A673 (cell line): ENCODE data around the gene GPC6. TPM values are rescaled to one million over a fixed set of nuclear protein-coding genes. Genes with fewer than 3 reads are reported as not detected.

Experiments used
- BruUV-seq: library from RNA; stranded (reverse); fragments of 400-500 nt; replicated peaks from 2 replicates; lab custom pipeline; 2021; lab: Mats Ljungman, UMichigan
- CTCF ChIA-PET: fragments of 300-600 bp; sonication (Branson Sonifier 250); formaldehyde crosslinking; loops from one replicate; lab custom pipeline; 2022; ENCODE audit warnings: antibody characterized with exemption; lab: Charles Lee
- POLR2A ChIA-PET: fragments of 300-600 bp; sonication (Branson Sonifier 250); formaldehyde crosslinking; loops from one replicate; lab custom pipeline; 2022; ENCODE audit warnings: antibody characterized with exemption; ENCODE audit not compliant: low non-redundant PET; lab: Charles Lee
- DNase-seq: peaks from one replicate; pipeline ENCODE4 v3.0.0-alpha.2; 2015; ENCODE audit warnings: low spot score
- H3K27ac ChIP-seq: fragments of 200-600 bp; sonication (generic); 2 replicates; pipeline ENCODE4 v1.5.1; 2016; ENCODE audit warnings: mixed run types, low read depth, mild to moderate bottlenecking, mixed read lengths, antibody characterized with exemption, low read length; ENCODE audit not compliant: poor library complexity, severe bottlenecking
- H3K27me3 ChIP-seq: fragments of 200-600 bp; sonication (generic); replicated peaks from 2 replicates; pipeline ENCODE4 v1.6.1; 2017; ENCODE audit warnings: mixed run types, low read depth, mild to moderate bottlenecking, mixed read lengths, antibody characterized with exemption, low read length; ENCODE audit not compliant: insufficient read depth, poor library complexity
- H3K36me3 ChIP-seq: fragments of 200-600 bp; sonication (generic); 2 replicates; pipeline ENCODE4 v1.6.1; 2016; ENCODE audit warnings: mixed run types, mild to moderate bottlenecking, mixed read lengths, antibody characterized with exemption, low read length; ENCODE audit not compliant: insufficient read depth, poor library complexity, severe bottlenecking
- H3K4me1 ChIP-seq: fragments of 200-600 bp; sonication (generic); 2 replicates; pipeline ENCODE4 v1.6.1; 2017; ENCODE audit warnings: mixed run types, mild to moderate bottlenecking, mixed read lengths, antibody characterized with exemption, low read length; ENCODE audit not compliant: insufficient read depth, poor library complexity, severe bottlenecking
- H3K4me3 ChIP-seq: fragments of 200-600 bp; sonication (generic); 2 replicates; pipeline ENCODE4 v1.5.1; 2016; ENCODE audit warnings: low read depth, mixed run types, mild to moderate bottlenecking, mixed read lengths, low read length; ENCODE audit not compliant: poor library complexity, severe bottlenecking
- H3K9me3 ChIP-seq: fragments of 200-600 bp; sonication (generic); 2 replicates; pipeline ENCODE4 v1.6.1; 2016; ENCODE audit warnings: mixed run types, low read depth, mild to moderate bottlenecking, mixed read lengths, antibody characterized with exemption, low read length; ENCODE audit not compliant: poor library complexity, severe bottlenecking
- CTCF ChIP-seq: fragments of 300-800, 200-600 bp; sonication (generic); conservative IDR thresholded peaks from 2 replicates; pipeline ENCODE4 v1.5.1; 2017; ENCODE audit warnings: low read depth, mild to moderate bottlenecking, antibody characterized with exemption, low read length, moderate library complexity, mixed read lengths
- EZH2 ChIP-seq: fragments of 200-600 bp; sonication (generic); IDR thresholded peaks from 2 replicates; pipeline ENCODE4 v1.6.1; 2017; ENCODE audit warnings: borderline replicate concordance, low read depth, mild to moderate bottlenecking, mixed read lengths, antibody characterized with exemption, low read length; ENCODE audit not compliant: poor library complexity, severe bottlenecking
- intact Hi-C: fragments of 100-400 bp; cut with micrococcal nuclease; formaldehyde crosslinking; loops from one replicate; pipeline ENCODE4 v1.10.0; 2022; ENCODE audit not compliant: unreplicated experiment
- total RNA-seq: library from RNA; stranded (reverse); gene quantifications from 2 replicates; pipeline ENCODE4 v1.2.3, GENCODE V29; 2021

The GPC6 gene
- total RNA-seq, 1 experiment from 2014 or later = 23.3 TPM

- Histone ChIP-seq H3K27ac (no peak overlapping the region), H3K4me1 (peaks cover 8% of the 10 kb centered on the region), H3K4me3 (no peak overlapping the region), H3K9me3 (no peaks in the 10 kb centered on the region), H3K36me3 (no peaks in the 10 kb centered on the region), H3K27me3 (no peaks in the 10 kb centered on the region)
- TF ChIP-seq CTCF (no peak), EZH2 (no peak)
- CTCF ChIA-PET = no interaction called here
- POLR2A ChIA-PET = no interaction called here
- intact Hi-C loops = no loop called here
- DNase-seq = no peak
- no TSS peak for BruUV-seq
These were observed 313.3 kb downstream of the GPC6 start for GRCh38 chr13:93539914-93540313.

GRCh38 chr13:93547886-93548285, 321.3 kb downstream of the GPC6 start:
- Histone ChIP-seq H3K9me3 (no peaks in the 10 kb centered on the region), H3K4me1 (peaks cover 18% of the 10 kb centered on the region), H3K4me3 (no peak overlapping the region), H3K27ac (no peak overlapping the region), H3K27me3 (no peaks in the 10 kb centered on the region), H3K36me3 (no peaks in the 10 kb centered on the region)
- ChIA-PET CTCF (no interaction called here), POLR2A (no interaction called here)
- BruUV-seq = no TSS peak
- TF ChIP-seq EZH2 (no peak), CTCF (no peak)
- no peak for DNase-seq
- intact Hi-C loops = no loop called here

GRCh38 chr13:93549326-93550005, 322.9 kb downstream of the GPC6 start:
- H3K36me3 ChIP-seq = no peaks in the 10 kb centered on the region
- no peaks in the 10 kb centered on the region for H3K27me3 ChIP-seq
- H3K27ac ChIP-seq = no peak overlapping the region
- ChIA-PET POLR2A (no interaction called here), CTCF (no interaction called here)
- no peak for DNase-seq
- no TSS peak for BruUV-seq
- no peaks in the 10 kb centered on the region for H3K9me3 ChIP-seq
- H3K4me3 ChIP-seq = no peak overlapping the region
- peaks cover 16% of the 10 kb centered on the region for H3K4me1 ChIP-seq
- intact Hi-C loops = no loop called here
- no peak for TF ChIP-seq CTCF
- no peak for TF ChIP-seq EZH2
